ENCODE results near the gene ATP8A1.

GRCh38 chr4:42625329-42625728, 31.6 kb downstream of the ATP8A1 start:
- TF ChIP-seq CTCF (IDR thresholded peaks at IDR 0.05; ENCODE audit: borderline replicate concordance, extremely low read depth, low read length, poor library complexity, severe bottlenecking) (no peak), EZH2 (IDR thresholded peaks at IDR 0.05; ENCODE audit: borderline replicate concordance, low read depth, low read length, severe bottlenecking) (no peak)
